Measurements from ENCODE around the gene AEN. TPM values are rescaled to one million over a fixed set of nuclear protein-coding genes. Genes with fewer than 3 reads are reported as not detected.

Gene AEN
- total RNA-seq, 1 donor from 2014 or later = 8.7 TPM

GRCh38 chr15:88658070-88658965 lies 37.2 kb downstream of the AEN start:
- DNase-seq (ENCODE audit: low spot score) = no peak
- intact Hi-C loops (cut with DNase I) = no loop called here

GRCh38 chr15:88658972-88659931 lies 38.1 kb downstream of the AEN start:
- peak; percentile 74 for DNase-seq (ENCODE audit: low spot score)
- intact Hi-C loops (cut with DNase I) = no loop called here

- intact Hi-C loops (cut with DNase I) = no loop called here
- no peak for DNase-seq (ENCODE audit: low spot score)
Observed at GRCh38 chr15:88661041-88661700, 40.0 kb downstream of the AEN start.

GRCh38 chr15:88661761-88662556 lies 40.8 kb downstream of the AEN start:
- DNase-seq (ENCODE audit: low spot score) = no peak
- intact Hi-C loops (cut with DNase I) = no loop called here

- no peak for DNase-seq (ENCODE audit: low spot score)
- intact Hi-C loops (cut with DNase I) = no loop called here
Observed at GRCh38 chr15:88663141-88663621, 42.0 kb downstream of the AEN start.

- no peak for DNase-seq (ENCODE audit: low spot score)
- intact Hi-C loops (cut with DNase I) = no loop called here
Observed at GRCh38 chr15:88664151-88664778, 43.1 kb downstream of the AEN start.

- DNase-seq (ENCODE audit: low spot score) = no peak
- intact Hi-C loops (cut with DNase I) = no loop called here
Observed at GRCh38 chr15:88674661-88675060, 53.5 kb downstream of the AEN start.

GRCh38 chr15:88678755-88679154 lies 57.6 kb downstream of the AEN start:
- DNase-seq (ENCODE audit: low spot score) = no peak
- intact Hi-C loops (cut with DNase I) = no loop called here

- no peak for DNase-seq (ENCODE audit: low spot score)
- intact Hi-C loops (cut with DNase I) = no loop called here
Observed at GRCh38 chr15:88680241-88681001, 59.3 kb downstream of the AEN start.

- DNase-seq (ENCODE audit: low spot score) = no peak
- intact Hi-C loops (cut with DNase I) = no loop called here
Observed at GRCh38 chr15:88681610-88682221, 60.6 kb downstream of the AEN start.

Small RNA genes within 50 kb of the gene (microRNA-seq; reads per million reads assigned to microRNA genes)
- gene MIR1179 (8.0 reads per million, percentile 18 among the genes with 10 or more reads in this experiment), gene MIR3529 (not detected), gene MIR7-2 (not detected)

Other genes with a start within 250 kb of the AEN start
- 57.8 TPM for gene MRPL46, start 154.0 kb upstream of the AEN start, total RNA-seq
- gene MRPS11, start 153.6 kb upstream of the AEN start, total RNA-seq = 50.6 TPM
- 6.2 TPM for gene DET1, start 74.7 kb upstream of the AEN start, total RNA-seq
- 3.9 TPM for gene ISG20, start 17.7 kb downstream of the AEN start, total RNA-seq
- 1.9 TPM for gene ACAN, start 182.1 kb downstream of the AEN start, total RNA-seq

Data from cardiac septum (tissue), 1 donor.